GM12872 (cell line): ENCODE measurements around the gene SIGLEC1.

Experiments
- TF ChIP-seq, protein P1 (sequence below): IDR thresholded peaks from 3 replicates; pipeline ENCODE4 v1.5.1; 2011; ENCODE audit warnings: low read depth, mild to moderate bottlenecking, low read length, moderate library complexity; ENCODE audit not compliant: insufficient read depth

The SIGLEC1 gene

GRCh38 chr20:3696200-3696599 is 16.2 kb downstream of the SIGLEC1 start:
- TF ChIP-seq, protein P1, sequence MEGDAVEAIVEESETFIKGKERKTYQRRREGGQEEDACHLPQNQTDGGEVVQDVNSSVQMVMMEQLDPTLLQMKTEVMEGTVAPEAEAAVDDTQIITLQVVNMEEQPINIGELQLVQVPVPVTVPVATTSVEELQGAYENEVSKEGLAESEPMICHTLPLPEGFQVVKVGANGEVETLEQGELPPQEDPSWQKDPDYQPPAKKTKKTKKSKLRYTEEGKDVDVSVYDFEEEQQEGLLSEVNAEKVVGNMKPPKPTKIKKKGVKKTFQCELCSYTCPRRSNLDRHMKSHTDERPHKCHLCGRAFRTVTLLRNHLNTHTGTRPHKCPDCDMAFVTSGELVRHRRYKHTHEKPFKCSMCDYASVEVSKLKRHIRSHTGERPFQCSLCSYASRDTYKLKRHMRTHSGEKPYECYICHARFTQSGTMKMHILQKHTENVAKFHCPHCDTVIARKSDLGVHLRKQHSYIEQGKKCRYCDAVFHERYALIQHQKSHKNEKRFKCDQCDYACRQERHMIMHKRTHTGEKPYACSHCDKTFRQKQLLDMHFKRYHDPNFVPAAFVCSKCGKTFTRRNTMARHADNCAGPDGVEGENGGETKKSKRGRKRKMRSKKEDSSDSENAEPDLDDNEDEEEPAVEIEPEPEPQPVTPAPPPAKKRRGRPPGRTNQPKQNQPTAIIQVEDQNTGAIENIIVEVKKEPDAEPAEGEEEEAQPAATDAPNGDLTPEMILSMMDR = peak; percentile 45; the same call in 2 of the 3 replicates

DNA sequence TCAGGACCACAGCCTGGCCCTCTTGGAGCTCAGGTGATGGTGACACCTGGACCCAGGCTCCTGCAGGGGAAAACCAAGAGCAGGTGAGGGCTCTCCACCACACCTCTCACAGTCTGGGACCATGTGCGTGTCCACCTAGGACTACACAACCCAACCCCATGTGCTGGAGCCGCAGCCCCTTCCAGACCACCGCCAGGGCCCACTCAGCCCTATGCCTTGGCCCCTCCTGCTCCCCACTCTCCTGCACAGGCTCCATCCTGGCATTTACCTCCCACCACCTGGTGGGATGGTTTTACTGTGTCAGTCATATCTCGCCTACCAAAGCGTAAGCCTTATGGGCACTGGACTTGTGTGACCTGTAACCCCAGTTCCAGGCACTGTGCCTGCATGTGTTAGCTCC is 17.5 kb downstream of the SIGLEC1 start:
- TF ChIP-seq, protein P1 = no peak

- TF ChIP-seq, protein P1 = no peak
Observed at GRCh38 chr20:3693376-3693775, 19.0 kb downstream of the SIGLEC1 start.

GRCh38 chr20:3692706-3693294 is 19.6 kb downstream of the SIGLEC1 start:
- TF ChIP-seq, protein P1 = no peak

DNA sequence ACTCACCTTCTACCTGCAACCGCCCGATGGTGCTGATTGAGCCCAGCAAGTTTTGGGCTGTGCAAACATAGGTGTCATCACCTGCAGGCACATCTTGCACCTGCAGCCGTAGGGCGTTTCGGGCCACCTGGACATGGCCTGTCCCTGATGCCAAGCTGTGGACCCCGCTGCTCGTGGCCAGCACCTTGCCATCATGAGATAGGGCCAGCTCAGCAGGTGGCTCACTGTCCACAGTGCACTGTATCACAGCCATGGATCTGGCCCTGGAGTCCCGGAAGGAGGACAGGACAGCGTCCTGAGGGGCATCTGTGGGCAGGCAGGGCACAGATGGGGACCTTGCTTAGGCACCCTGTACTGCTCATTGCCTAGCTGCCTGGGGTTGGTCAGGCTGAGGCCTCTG is 20.5 kb downstream of the SIGLEC1 start:
- TF ChIP-seq, protein P1 = no peak

- TF ChIP-seq, protein P1 = no peak
Observed at GRCh38 chr20:3691306-3691705, 21.1 kb downstream of the SIGLEC1 start.

DNA sequence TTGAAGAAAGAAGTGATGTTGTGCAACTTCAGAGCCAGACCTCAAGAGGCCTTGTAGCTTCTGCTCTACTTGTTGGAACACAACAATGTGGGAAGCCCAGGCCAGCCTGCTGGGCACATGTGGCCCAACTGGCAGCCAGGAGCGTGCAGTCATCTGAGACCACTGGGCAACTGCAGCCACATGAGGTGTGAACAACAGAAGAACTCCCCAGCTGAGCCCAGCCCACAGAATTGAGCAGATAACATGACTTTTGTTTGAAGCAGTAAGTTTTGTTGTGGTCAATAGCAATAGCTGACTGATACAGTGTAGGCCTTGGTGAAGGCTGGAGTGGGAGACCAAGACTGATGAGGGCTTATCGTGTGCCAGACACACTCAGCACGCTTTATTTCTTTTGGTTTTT is 22.0 kb downstream of the SIGLEC1 start:
- TF ChIP-seq, protein P1 = no peak
